H1 (cell line): Measurements from ENCODE around the gene DLEC1.
"Not testable (repeated sequence)": the region's sequence is repeated elsewhere in the genome, so short reads cannot be mapped to it uniquely, and the experiment has no call there.

Source experiments
- CHD2 ChIP-seq: IDR thresholded peaks from 2 replicates; pipeline ENCODE4 v1.6.1; 2012; ENCODE audit warnings: low read length, improper control_type of control experiment
- CTCF ChIP-seq, 3 experiments: IDR thresholded peaks; 1 replicate in 2 of 3; 2 replicates in 1 of 3; pipeline versions ENCODE4 v1.5.1 to v1.6.1; 2011; ENCODE audit warnings: low read length in 3 of 3, mild to moderate bottlenecking in 3 of 3, inconsistent platforms in 2 of 3, low read depth in 1 of 3, moderate library complexity in 1 of 3; ENCODE audit not compliant: insufficient read depth in 1 of 3; ENCODE audit errors: control extremely low read depth in 1 of 3
- EP300 ChIP-seq, 2 experiments: IDR thresholded peaks; 1 replicate in 1 of 2; 2 replicates in 1 of 2; pipeline ENCODE4 v1.6.1; 2011 to 2012; ENCODE audit warnings: low read depth in 2 of 2, low read length in 2 of 2, mild to moderate bottlenecking in 2 of 2, borderline replicate concordance in 1 of 2, inconsistent platforms in 1 of 2, moderate library complexity in 1 of 2
- EZH2 ChIP-seq: fragments of 200-600 bp; sonication (generic); IDR thresholded peaks from 2 replicates; pipeline ENCODE4 v1.7.1; 2012; ENCODE audit warnings: low read depth, mild to moderate bottlenecking, moderate library complexity, low read length, inconsistent platforms; ENCODE audit not compliant: severe bottlenecking
- MAX ChIP-seq: IDR thresholded peaks from 2 replicates; pipeline ENCODE4 v1.6.1; 2012; ENCODE audit warnings: inconsistent platforms
- POLR2A ChIP-seq, 2 experiments: IDR thresholded peaks; 1 replicate in 1 of 2; 2 replicates in 1 of 2; pipeline ENCODE4 v1.6.1; 2011; ENCODE audit warnings: low read depth in 2 of 2, low read length in 2 of 2, mild to moderate bottlenecking in 2 of 2; ENCODE audit errors: control extremely low read depth in 1 of 2
- SIN3A ChIP-seq, 2 experiments: IDR thresholded peaks in 1 of 2; conservative IDR thresholded peaks in 1 of 2; 2 replicates each; pipeline ENCODE4 v1.6.1; 2011 to 2012; ENCODE audit warnings: low read length in 2 of 2, improper control_type of control experiment in 1 of 2, low read depth in 1 of 2, mild to moderate bottlenecking in 1 of 2
- TAF1 ChIP-seq: IDR thresholded peaks from 2 replicates; pipeline ENCODE4 v1.6.1; 2011; ENCODE audit warnings: mild to moderate bottlenecking, low read depth, low read length
- TCF12 ChIP-seq: IDR thresholded peaks from 2 replicates; pipeline ENCODE4 v1.6.1; 2011; ENCODE audit warnings: low read depth, mild to moderate bottlenecking, low read length

GRCh38 chr3:38134517-38135143 lies 95.6 kb downstream of the DLEC1 start:
- TF ChIP-seq POLR2A (IDR thresholded peaks at IDR 0.05; ENCODE audit: control extremely low read depth in 1 of 2, low read depth in 2 of 2, low read length in 2 of 2); EP300 (IDR thresholded peaks at IDR 0.05; ENCODE audit: borderline replicate concordance in 1 of 2, low read depth in 2 of 2, low read length in 2 of 2); CHD2; TAF1; CTCF (IDR thresholded peaks at IDR 0.05; ENCODE audit: control extremely low read depth in 1 of 3, insufficient read depth in 1 of 3, low read depth in 1 of 3, low read length in 3 of 3); SIN3A (conservative IDR thresholded peaks at IDR 0.05 in 1 of 2, IDR thresholded peaks at IDR 0.05 in 1 of 2; ENCODE audit: low read depth in 1 of 2, low read length in 2 of 2); EZH2; MAX; TCF12: not testable (repeated sequence)
